Stimulated activated CD4-positive, alpha-beta T cell treated with anti-CD3 and anti-CD28 coated beads, Interleukin-12 subunit alpha, Interleukin-12 subunit beta, amount 100 ng/mL, for 4 hours (primary cell): ENCODE results near the gene ARID1A.
A peak's percentile ranks its signal among the peaks of the same experiment; 100 is the strongest.

Experiments used
- DNase-seq: peaks from one replicate; pipeline ENCODE4 v3.0.0-alpha.2; 2020

The ARID1A gene

DNA sequence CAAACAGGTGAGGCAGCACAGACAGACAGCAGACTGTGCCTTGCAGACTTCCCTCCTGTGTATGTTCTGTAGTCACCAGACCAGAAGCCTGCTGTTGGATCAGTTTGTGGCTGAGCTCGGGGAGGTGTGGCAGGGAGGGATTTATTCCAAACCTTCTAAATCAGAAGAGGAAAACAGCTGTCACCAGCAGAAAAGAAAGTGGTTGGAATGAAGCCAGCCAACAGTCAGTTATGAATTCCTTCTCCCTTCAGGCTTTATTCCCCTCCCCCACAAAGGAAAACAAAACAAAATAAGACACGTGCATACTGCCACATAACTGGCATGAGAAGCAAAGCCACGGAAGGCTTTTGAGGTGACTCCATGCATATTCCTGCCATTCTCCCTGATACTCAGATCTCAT is 72.9 kb downstream of the ARID1A start:
- no peak for DNase-seq

GRCh38 chr1:26771285-26771642 is 75.4 kb downstream of the ARID1A start:
- no peak for DNase-seq

- no peak for DNase-seq
Observed at GRCh38 chr1:26771643-26772321, 76.0 kb downstream of the ARID1A start.

DNA sequence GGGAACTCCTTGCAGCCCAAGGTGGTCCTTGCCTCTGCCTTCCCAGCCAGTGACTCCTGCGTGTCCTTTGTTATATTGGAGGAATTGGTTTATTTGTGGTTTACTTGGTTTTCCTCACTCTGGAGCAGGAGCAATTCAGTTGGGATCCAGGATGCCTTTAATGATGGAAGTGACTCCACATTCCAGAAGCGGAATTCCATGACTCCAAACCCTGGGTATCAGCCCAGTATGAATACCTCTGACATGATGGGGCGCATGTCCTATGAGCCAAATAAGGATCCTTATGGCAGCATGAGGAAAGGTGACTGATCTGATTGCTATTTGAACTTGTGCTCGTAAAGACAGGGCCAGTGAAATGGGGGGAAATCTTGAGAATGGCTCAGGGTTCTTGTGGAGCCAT is 76.9 kb downstream of the ARID1A start:
- DNase-seq = no peak

GRCh38 chr1:26774462-26774861 is 78.6 kb downstream of the ARID1A start:
- DNase-seq = no peak

- no peak for DNase-seq
Observed at GRCh38 chr1:26775666-26776065, 79.9 kb downstream of the ARID1A start.

DNA sequence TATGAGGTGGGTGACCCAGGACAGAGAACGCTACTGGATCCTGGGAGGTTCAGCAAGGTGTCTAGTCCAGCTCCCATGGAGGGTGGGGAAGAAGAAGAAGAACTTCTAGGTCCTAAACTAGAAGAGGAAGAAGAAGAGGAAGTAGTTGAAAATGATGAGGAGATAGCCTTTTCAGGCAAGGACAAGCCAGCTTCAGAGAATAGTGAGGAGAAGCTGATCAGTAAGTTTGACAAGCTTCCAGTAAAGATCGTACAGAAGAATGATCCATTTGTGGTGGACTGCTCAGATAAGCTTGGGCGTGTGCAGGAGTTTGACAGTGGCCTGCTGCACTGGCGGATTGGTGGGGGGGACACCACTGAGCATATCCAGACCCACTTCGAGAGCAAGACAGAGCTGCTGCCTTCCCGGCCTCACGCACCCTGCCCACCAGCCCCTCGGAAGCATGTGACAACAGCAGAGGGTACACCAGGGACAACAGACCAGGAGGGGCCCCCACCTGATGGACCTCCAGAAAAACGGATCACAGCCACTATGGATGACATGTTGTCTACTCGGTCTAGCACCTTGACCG is 83.4 kb downstream of the ARID1A start:
- DNase-seq = no peak

DNA sequence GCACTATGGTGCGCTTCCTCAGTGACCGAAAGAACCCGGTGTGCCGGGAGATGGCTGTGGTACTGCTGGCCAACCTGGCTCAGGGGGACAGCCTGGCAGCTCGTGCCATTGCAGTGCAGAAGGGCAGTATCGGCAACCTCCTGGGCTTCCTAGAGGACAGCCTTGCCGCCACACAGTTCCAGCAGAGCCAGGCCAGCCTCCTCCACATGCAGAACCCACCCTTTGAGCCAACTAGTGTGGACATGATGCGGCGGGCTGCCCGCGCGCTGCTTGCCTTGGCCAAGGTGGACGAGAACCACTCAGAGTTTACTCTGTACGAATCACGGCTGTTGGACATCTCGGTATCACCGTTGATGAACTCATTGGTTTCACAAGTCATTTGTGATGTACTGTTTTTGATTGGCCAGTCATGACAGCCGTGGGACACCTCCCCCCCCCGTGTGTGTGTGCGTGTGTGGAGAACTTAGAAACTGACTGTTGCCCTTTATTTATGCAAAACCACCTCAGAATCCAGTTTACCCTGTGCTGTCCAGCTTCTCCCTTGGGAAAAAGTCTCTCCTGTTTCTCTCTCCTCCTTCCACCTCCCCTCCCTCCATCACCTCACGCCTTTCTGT is 84.6 kb downstream of the ARID1A start:
- DNase-seq = no peak

DNA sequence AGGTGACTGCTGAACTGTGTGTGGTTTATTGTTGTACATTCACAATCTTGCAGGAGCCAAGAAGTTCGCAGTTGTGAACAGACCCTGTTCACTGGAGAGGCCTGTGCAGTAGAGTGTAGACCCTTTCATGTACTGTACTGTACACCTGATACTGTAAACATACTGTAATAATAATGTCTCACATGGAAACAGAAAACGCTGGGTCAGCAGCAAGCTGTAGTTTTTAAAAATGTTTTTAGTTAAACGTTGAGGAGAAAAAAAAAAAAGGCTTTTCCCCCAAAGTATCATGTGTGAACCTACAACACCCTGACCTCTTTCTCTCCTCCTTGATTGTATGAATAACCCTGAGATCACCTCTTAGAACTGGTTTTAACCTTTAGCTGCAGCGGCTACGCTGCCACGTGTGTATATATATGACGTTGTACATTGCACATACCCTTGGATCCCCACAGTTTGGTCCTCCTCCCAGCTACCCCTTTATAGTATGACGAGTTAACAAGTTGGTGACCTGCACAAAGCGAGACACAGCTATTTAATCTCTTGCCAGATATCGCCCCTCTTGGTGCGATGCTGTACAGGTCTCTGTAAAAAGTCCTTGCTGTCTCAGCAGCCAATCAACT is 85.5 kb downstream of the ARID1A start:
- no peak for DNase-seq

DNA sequence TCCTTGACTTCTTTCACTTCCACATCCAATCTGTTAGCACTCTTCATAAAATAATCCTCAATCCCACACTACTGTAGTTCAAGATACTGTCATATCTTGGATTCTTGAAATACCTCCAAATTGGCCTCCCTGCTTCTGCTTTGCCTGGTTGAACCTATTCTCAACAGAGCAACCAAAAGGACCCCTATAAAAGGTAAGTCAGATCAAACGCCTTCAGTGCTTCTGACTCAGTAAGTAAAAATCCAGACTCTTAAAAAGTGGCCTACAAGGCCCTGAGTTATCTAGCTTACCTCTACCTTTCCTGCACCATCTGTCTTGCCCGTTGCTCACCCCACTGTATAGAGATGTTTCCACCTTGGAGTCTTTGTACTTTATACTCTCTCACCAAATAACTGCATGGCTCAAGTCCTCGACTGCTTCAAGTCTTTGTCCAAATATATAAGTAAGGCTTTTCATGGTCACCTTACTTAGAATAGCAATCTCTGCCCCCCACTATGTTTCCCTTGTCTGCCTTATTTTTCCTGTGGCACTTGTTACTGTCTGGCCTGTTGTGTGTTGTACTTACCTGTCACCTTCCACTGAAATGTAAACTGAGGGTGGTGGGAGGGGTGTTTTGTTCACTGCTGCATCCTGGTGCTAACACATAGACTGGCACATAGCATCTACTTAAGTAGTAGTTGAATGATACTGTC is 86.9 kb downstream of the ARID1A start:
- DNase-seq = no peak

DNA sequence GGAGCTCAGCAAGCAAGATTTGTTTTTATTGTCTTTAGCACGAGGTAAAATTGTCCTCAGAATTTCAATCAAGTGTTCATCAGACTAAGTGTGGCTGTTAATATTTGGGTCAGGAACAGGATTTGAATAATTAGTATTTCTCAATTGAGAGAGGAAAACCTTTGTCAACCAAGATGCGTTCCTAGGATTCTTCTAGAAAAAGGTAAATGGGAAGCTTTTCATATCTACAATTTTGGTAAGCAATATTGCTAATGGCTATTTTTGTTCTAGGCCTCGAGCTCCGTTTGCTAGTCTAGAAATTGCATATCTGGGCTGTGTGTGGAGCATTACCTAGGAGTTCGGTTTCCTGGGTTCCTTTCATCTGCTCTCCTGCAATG is 87.8 kb downstream of the ARID1A start:
- no peak for DNase-seq

- no peak for DNase-seq
Observed at GRCh38 chr1:26784023-26784871, 88.4 kb downstream of the ARID1A start.

DNA sequence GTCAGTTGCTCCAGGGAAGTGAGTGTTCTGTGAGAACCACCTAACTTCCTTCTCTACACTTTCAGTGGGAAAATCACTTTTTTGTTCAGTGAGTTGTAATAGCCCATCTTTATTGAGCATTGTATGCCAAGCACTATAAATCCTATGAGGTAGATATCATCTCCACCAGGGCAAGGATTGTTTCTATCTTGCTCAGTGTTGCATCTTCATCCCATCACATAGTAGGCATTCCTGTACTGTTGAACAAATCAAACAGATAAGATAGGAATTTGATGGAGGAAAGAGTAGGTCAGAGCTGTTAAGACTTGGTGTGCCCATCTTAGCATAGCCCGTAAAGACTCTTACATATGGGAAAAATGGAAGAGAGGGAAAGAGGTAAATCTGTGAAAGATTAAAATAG is 89.1 kb downstream of the ARID1A start:
- DNase-seq = no peak

- DNase-seq = no peak
Observed at GRCh38 chr1:26785611-26786436, 90.0 kb downstream of the ARID1A start.

- DNase-seq = no peak
Observed at GRCh38 chr1:26786437-26787380, 90.9 kb downstream of the ARID1A start.

GRCh38 chr1:26787381-26787705 is 91.5 kb downstream of the ARID1A start:
- DNase-seq = no peak

DNA sequence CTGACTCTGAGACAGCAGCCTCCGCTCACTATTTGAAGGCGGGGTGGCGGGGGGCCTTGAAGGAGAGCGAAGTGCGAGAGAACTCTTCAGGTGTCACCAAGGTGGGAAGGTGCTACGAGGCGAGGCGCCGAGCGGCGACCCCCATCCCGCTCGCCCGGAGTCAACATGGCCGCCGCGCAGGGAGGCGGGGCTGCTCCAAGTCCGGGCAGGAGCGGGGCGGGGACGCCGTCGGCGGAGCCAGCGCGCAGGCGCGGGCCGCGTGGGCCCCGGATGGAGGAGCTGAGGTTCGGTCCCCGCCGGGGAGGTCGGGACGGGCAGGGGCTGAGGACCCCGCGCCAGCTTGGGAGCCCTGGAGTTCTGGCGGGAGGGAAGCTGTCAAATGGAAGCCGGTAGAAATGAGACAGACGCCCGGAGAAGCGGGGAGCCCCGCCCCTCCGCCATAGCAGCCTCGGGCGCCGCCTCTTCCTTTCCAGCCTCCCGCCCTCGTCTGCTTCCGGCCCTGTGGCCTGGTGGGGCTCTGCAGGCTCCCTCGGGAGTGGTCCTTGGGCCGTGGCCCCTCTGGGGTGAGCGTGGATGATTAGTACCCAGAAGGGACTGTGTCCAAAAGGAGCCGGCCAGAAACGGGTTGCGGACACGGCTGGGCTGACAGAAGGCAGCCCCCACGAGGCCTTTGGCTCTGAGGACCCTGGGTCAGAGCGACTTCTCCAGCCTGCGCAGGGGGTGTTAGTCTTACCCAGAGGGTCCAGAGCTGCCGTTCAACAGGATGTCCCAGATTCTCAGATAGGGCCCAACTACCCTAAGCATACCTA is 92.1 kb downstream of the ARID1A start, which contains the start of gene PIGV:
TSS of gene PIGV (plus strand) at position 245 of the 809 bp plus-strand sequence. CDS start 2,866 bp downstream, outside the sequence.
- peak; percentile 87 for DNase-seq

- no peak for DNase-seq
Observed at GRCh38 chr1:26788515-26788785, 92.6 kb downstream of the ARID1A start.

GRCh38 chr1:26788836-26789611 is 93.2 kb downstream of the ARID1A start:
- peak; percentile 80 for DNase-seq
